ENCODE data around the gene RGS4. TPM values are rescaled to one million over a fixed set of nuclear protein-coding genes. Genes with fewer than 3 reads are reported as not detected.

RGS4 gene
- polyA plus RNA-seq, 3 donors from 2014 or later, result not detected

DNA sequence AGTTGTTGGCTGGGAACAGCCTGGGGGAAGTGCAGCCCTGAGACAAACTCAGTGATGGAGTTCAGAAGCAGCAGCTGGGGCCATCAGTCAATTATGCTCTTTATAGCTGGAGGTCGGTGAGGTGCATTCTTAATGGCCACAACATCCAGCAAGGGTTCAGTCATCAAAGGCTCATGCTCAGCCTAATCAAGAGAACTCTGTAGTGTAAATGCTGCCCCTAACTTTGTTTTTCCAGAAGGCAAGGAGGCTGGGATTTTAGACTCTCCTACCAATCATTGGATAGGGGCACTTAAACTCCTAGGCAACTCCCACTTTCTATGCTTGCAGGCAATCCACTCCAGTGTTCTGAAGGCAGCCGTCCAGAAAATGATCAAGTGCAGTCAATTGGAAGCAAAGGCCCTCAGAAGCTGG lies 15.0 kb upstream of the RGS4 start:
- H3K9me3 Mint-ChIP-seq, result no peaks in the 10 kb centered on the region
- H3K4me3 Mint-ChIP-seq, result no peak overlapping the region
- peaks cover 0 to 8% (median 2%) of the 10 kb centered on the region in 3 donors for H3K27me3 Mint-ChIP-seq (ENCODE audit: low read depth in 3 of 3)
- DNase-seq, result no peak
- no peaks in the 10 kb centered on the region for H3K4me1 Mint-ChIP-seq
- no peak overlapping the region for H3K27ac Mint-ChIP-seq
- H3K36me3 Mint-ChIP-seq, result no peaks in the 10 kb centered on the region

DNA sequence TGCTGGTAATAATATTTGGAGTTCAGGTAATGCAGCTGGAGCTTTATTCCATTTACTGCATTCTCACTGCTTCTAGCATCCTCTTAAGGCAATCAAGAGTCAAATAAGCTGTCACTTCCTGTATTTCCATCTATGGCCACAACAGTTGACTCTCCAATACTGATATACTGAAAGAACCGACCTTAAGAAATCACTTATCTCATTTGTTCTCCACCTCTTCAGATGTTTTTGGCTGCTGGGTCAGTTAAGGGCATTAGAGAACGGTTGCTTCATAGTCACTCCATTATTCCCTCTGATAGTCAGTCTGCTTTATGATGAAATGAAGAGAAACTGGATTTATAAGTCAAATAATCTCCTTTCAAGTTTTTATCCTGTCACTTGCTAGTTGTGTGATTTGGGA lies 14.2 kb upstream of the RGS4 start:
- DNase-seq, result no peak
- H3K4me1 Mint-ChIP-seq, result no peaks in the 10 kb centered on the region
- peaks cover 0 to 8% (median 2%) of the 10 kb centered on the region in 3 donors for H3K27me3 Mint-ChIP-seq (ENCODE audit: low read depth in 3 of 3)
- H3K9me3 Mint-ChIP-seq, result no peaks in the 10 kb centered on the region
- no peaks in the 10 kb centered on the region for H3K36me3 Mint-ChIP-seq
- H3K4me3 Mint-ChIP-seq, result no peak overlapping the region
- H3K27ac Mint-ChIP-seq, result no peak overlapping the region

DNA sequence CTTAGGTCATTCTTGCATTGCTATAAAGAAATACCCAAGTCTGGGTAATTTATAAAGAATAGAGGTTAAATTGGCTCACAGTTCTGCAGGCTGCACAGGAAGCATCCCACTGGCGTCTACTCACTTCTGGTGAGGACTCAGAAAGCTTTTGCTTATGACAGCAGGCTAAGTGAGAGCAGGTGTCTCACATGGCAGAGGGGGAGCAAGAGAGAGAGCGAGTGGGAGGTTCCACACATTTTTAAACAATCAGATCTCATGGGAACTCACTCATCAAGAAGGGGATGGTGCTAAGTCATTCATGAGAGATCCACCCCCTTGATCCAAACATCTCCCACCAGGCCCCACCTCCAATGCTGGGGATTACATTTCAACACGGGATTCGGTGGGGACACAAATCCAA lies 13.6 kb upstream of the RGS4 start:
- H3K36me3 Mint-ChIP-seq, result no peaks in the 10 kb centered on the region
- no peak overlapping the region for H3K4me3 Mint-ChIP-seq
- DNase-seq, result no peak
- peaks cover 0 to 4% (median 2%) of the 10 kb centered on the region in 3 donors for H3K27me3 Mint-ChIP-seq (ENCODE audit: low read depth in 3 of 3)
- H3K9me3 Mint-ChIP-seq, result no peaks in the 10 kb centered on the region
- no peaks in the 10 kb centered on the region for H3K4me1 Mint-ChIP-seq
- H3K27ac Mint-ChIP-seq, result no peak overlapping the region

DNA sequence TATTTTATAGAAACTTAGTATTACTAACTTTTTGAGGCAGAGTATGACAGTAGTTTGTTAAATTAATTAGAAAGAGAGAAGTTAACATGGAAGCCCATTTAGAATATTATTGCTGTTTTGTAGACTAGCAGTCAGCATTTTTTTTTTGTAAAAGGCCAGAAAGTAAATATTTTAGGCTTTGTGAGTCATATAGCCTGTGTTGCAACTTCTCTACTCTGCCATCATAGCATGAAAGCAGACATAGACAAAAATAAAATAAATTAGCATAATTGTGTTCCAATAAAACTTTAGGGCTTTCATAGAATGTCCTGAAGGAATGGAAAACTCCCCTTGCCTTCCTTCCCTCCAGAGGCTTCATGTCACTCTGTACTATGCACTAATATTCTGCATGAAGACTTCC lies 12.3 kb upstream of the RGS4 start:
- Mint-ChIP-seq H3K4me3 (no peak overlapping the region), H3K9me3 (no peaks in the 10 kb centered on the region), H3K4me1 (no peaks in the 10 kb centered on the region), H3K27ac (no peak overlapping the region), H3K27me3 (ENCODE audit: low read depth in 3 of 3) (peaks cover 0 to 7% (median 2%) of the 10 kb centered on the region in 3 donors), H3K36me3 (no peaks in the 10 kb centered on the region)
- DNase-seq, result no peak

DNA sequence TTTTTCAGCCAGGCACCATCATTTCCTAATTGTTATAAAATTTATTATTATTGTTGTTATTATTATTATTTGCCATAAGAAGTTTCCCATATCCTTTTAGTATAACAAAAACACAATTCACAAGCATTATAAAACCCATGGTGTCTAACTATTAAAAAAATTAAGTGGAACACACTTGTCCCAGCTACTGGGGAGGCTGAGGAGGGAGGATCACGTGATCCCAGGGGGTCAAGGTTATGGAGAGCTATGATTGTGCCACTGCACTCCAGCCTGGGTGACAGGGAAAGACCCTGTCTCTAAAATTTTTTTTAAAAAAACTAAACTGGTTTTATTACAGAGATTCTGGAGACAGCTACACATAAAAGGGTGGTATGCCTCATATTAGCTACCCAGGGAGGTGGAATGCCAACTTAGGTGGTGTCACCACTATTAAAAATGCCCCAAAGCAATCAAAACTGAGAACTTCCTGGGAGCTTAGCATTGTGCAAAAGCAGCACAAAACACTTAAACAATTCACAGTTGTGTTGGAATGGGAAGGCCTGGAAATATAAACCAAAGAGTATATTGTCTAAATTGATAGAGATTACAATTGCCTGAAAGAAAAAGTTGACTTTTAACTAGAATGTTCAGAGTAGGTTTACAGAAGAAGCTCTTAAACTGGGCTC lies 8.7 kb upstream of the RGS4 start:
- Mint-ChIP-seq H3K27ac (no peak overlapping the region), H3K36me3 (no peaks in the 10 kb centered on the region), H3K9me3 (no peaks in the 10 kb centered on the region), H3K4me1 (no peaks in the 10 kb centered on the region), H3K4me3 (no peak overlapping the region), H3K27me3 (ENCODE audit: low read depth in 3 of 3) (peaks cover 0 to 7% (median under 1%) of the 10 kb centered on the region in 3 donors)
- no peak for DNase-seq

DNA sequence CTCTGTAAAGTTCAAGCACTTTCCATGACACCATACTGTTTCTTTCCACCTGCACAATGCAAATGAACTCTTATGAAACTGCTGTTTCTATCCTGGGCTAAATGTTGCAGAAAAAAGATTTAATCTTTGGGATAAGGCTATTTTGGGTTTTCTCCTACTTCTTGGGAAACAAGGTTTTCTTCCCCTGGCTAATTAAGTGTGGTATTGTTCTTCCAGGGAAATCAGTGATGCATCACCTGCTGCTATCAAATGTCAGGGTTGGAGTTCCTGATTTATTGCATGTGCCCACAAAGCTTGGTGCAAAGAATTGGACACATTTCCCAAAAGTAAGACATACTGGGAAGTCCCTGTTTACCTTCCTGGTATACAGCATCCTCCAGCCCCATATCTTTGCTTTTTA lies 6.0 kb upstream of the RGS4 start:
- H3K27me3 Mint-ChIP-seq (ENCODE audit: low read depth in 3 of 3), result peaks cover 0 to 10% (median 0%) of the 10 kb centered on the region in 3 donors
- H3K4me3 Mint-ChIP-seq, result no peak overlapping the region
- H3K9me3 Mint-ChIP-seq, result no peaks in the 10 kb centered on the region
- no peak overlapping the region for H3K27ac Mint-ChIP-seq
- DNase-seq, result no peak
- H3K36me3 Mint-ChIP-seq, result no peaks in the 10 kb centered on the region
- no peaks in the 10 kb centered on the region for H3K4me1 Mint-ChIP-seq

DNA sequence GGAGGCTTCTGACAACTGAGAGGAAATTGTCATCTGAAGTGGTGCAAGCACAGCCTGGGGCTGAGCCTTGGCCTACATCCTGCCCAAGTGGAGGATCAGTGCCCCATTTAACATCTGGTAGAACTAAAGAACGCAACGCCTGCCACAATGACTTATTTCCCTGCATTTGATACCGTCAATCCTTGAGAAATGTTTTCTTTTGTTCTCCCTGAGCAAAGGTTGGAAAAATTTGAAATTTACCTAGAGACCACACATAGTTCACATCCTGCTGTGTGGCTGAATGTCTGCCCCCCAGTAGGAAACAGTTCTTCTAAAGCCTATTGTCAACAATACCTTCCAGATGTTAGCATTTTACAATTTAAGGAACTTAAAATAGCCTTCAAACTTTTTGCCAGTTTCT lies 5.6 kb upstream of the RGS4 start:
- no peak overlapping the region for H3K4me3 Mint-ChIP-seq
- H3K4me1 Mint-ChIP-seq, result no peaks in the 10 kb centered on the region
- H3K27ac Mint-ChIP-seq, result no peak overlapping the region
- no peaks in the 10 kb centered on the region for H3K9me3 Mint-ChIP-seq
- no peak for DNase-seq
- no peaks in the 10 kb centered on the region for H3K36me3 Mint-ChIP-seq
- H3K27me3 Mint-ChIP-seq (ENCODE audit: low read depth in 3 of 3), result peaks cover 0 to 11% (median 2%) of the 10 kb centered on the region in 3 donors

DNA sequence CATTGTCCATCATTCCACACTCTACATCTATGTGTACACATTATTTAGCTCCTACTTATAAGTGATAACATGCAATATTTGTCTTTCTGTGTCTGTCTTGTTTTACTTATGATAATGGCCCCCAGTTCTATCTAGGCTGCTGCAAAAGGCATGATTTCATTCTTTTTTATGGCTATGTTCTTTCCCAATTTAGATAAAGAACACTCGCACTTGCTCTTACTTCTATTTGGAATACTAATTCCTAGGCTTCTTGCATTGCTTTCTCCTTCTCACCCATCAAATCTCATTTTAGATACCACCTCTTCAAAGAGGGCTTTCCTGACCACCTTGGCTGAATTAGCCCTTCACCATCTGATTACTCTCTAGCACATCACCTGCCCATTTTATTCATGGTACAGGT lies 3.0 kb upstream of the RGS4 start:
- Mint-ChIP-seq H3K9me3 (no peaks in the 10 kb centered on the region), H3K4me1 (no peaks in the 10 kb centered on the region), H3K27ac (no peak overlapping the region), H3K4me3 (no peak overlapping the region), H3K36me3 (no peaks in the 10 kb centered on the region), H3K27me3 (ENCODE audit: low read depth in 3 of 3) (peaks cover 0 to 12% (median 8%) of the 10 kb centered on the region in 3 donors)
- DNase-seq, result no peak

DNA sequence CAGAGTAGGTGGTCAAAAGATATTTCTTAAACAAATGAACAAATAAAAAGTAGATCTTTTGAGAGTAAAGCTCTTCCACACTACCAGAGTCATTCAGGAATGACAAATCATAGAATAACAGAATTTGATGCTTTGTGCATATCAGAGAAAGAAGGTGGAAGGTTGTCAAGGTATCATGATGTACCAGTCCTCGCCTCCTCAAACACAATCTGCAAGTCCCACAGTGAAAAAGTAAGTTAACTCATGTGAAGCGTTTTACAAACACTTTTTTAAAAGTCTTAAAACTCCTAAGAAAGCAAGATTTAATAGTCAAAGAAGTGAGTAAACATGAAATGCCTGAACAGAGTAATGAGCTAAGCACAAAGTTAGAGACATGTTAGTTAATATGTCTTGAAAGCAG lies 2.5 kb upstream of the RGS4 start:
- no peaks in the 10 kb centered on the region for H3K36me3 Mint-ChIP-seq
- H3K4me3 Mint-ChIP-seq, result no peak overlapping the region
- no peak for DNase-seq
- no peak overlapping the region for H3K27ac Mint-ChIP-seq
- no peaks in the 10 kb centered on the region for H3K9me3 Mint-ChIP-seq
- no peaks in the 10 kb centered on the region for H3K4me1 Mint-ChIP-seq
- H3K27me3 Mint-ChIP-seq (ENCODE audit: low read depth in 3 of 3), result peaks cover 0 to 12% (median 8%) of the 10 kb centered on the region in 3 donors

DNA sequence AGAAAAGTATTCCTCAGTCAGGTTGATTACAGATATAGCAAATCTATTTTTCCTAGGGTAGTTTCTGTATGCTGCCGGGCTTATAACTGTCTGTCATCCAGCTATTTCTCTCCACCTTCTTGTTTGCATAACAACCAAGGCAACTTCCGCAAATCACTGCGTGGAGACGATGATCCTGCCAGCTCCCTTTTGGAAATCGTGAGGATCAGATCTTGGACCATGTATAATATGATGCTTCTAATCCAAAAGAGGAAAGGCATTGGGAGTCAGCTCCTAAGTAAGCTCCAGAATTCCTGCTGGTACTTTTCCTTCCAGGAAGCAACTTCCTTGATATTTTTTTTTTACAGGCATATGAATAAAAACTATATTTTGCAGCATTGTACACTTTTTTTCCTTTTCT lies 445 bp upstream of the RGS4 start:
- Mint-ChIP-seq H3K4me3 (no peak overlapping the region), H3K9me3 (peaks cover 0 to 2% (median 0%) of the 10 kb centered on the region in 6 donors), H3K27ac (no peak overlapping the region), H3K4me1 (no peaks in the 10 kb centered on the region), H3K36me3 (no peaks in the 10 kb centered on the region), H3K27me3 (ENCODE audit: low read depth in 3 of 3) (peaks cover 0 to 15% (median 8%) of the 10 kb centered on the region in 3 donors)
- DNase-seq, result no peak

DNA sequence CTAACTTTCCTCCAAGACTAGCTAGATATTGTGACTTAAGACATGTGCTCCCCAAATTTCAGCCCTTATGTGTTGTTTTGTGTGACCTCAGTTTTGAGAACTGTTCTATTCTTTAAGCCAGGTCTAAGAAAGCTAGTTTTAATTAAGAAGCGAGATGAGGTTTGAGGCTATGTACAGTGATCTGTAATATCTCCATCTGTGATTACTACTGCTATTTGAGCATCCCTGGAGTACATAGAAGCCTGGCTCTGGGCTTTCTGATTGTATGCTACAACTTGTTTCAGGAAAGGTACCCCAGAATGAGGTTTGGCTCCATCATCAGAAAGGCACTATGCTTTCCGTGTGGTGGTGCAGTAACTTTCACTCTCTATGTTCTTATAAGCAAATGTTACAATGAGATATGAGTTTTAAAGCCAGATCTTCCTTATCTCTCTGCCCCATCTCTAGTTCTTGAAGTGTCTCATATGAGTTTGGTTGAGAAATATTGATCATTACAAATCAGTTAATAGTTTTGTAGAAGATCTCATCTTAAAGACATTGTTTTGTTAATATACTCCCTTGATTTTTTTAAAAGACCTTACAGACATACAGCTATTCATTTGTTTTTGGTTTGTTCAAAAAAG lies 605 bp downstream of the RGS4 start:
- Mint-ChIP-seq H3K4me1 (no peaks in the 10 kb centered on the region), H3K4me3 (no peak overlapping the region), H3K27me3 (ENCODE audit: low read depth in 3 of 3) (peaks cover 0 to 15% (median 8%) of the 10 kb centered on the region in 3 donors), H3K9me3 (peaks cover 0 to 2% (median 0%) of the 10 kb centered on the region in 6 donors), H3K27ac (no peak overlapping the region), H3K36me3 (no peaks in the 10 kb centered on the region)
- no peak for DNase-seq

DNA sequence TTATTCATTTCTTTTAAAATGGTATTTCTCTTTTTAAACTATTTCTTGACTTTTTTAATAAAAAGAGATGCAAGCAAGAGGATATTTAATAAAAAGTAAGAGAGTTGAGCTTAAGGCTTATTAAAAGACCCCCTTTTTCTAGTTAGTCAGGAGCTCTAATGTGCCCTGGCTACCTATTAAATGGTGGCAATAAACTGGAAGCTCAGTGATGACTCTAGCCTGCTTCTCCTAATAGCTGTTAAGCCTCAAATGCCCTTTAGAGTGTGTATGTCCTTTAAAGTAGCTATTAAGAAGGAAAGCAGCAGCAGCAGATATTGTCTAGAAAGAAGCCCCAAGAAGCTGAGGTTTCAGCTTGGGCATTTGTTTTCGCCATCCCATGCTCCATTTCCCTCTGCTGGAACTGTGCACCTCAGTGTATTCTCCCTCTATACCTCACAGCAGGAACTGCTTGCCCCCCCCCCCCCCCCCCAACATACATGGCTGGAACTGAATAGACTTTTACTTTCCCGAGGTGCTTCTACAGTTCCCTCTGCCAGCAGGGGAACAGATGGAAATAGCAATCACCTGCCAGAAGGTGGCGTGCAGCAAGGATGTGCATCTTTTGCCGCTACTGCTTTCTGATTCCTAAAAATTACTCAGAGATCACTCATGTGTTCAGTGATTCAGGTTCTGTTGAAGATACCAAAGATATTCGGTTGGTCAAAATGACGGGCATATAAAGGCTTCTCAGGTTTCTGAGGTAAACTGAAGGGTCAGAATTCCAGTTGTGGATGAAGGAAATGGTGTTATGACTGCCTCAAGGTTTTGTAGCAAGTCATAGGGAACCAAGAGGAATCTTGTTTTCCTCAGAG lies 2.5 kb downstream of the RGS4 start:
- H3K9me3 Mint-ChIP-seq, result peaks cover 0 to 2% (median 0%) of the 10 kb centered on the region in 6 donors
- peaks cover 2 to 11% (median 8%) of the 10 kb centered on the region in 3 donors for H3K27me3 Mint-ChIP-seq (ENCODE audit: low read depth in 3 of 3)

DNA sequence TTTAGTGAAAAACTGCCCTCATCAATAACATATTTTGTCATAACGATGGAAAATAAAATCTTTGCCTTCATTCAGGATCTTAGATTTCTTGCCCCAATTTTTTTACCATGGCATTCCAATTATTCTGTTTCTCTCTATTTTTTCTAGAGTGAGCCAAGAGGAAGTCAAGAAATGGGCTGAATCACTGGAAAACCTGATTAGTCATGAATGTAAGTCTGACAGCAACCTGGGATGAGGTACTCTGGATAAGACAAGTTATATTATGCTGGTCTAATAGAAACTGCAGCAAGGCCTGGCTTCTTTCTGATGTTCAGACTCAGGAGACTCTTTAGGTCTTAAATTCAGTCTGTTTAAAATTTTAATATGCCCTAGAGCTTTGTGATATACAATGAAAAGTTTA lies 3.5 kb downstream of the RGS4 start:
- DNase-seq, result no peak
- Mint-ChIP-seq H3K27ac (no peak overlapping the region), H3K36me3 (no peaks in the 10 kb centered on the region), H3K4me3 (no peak overlapping the region), H3K9me3 (peaks cover 0 to 2% (median 0%) of the 10 kb centered on the region in 6 donors), H3K4me1 (no peaks in the 10 kb centered on the region), H3K27me3 (ENCODE audit: low read depth in 3 of 3) (peaks cover 2 to 11% (median 11%) of the 10 kb centered on the region in 3 donors)

More for the DNA sequence above, 2.5 kb downstream of the RGS4 start:
- DNase-seq, result peak in 2 of 3 donors; percentile 0 to 3
- Mint-ChIP-seq H3K4me3 (no peak overlapping the region), H3K27ac (no peak overlapping the region), H3K4me1 (no peaks in the 10 kb centered on the region), H3K36me3 (no peaks in the 10 kb centered on the region)

DNA sequence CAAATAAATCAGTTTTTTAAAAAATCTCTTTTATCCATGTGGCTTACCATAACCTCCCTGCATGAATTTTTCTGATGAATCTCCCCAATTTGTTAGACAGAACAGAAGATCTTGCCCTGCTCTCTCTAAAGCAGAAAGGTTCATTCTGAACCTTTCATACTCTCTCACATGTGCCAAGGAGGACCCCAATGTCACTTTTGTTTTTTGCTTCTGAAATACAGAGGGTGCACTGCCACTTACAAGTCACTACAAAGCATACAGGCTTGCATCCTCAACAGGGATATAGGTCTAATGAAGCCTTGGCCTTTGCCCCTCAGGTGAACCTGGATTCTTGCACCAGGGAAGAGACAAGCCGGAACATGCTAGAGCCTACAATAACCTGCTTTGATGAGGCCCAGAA lies 4.8 kb downstream of the RGS4 start:
- Mint-ChIP-seq H3K27me3 (ENCODE audit: low read depth in 3 of 3) (peaks cover 2 to 6% (median 3%) of the 10 kb centered on the region in 3 donors), H3K4me1 (no peaks in the 10 kb centered on the region), H3K36me3 (no peaks in the 10 kb centered on the region), H3K9me3 (peaks cover 0 to 2% (median 0%) of the 10 kb centered on the region in 6 donors), H3K27ac (no peak overlapping the region), H3K4me3 (no peak overlapping the region)
- no peak for DNase-seq
